Esophagus muscularis mucosa (tissue), 4 donors: ENCODE data around the gene RPL13. TPM values are rescaled to one million over a fixed set of nuclear protein-coding genes. Genes with fewer than 3 reads are reported as not detected.

Source experiments
- DNase-seq: peaks from one replicate; pipeline ENCODE4 v3.0.0-alpha.2; 2017; ENCODE audit errors: extremely low spot score
- H3K27ac ChIP-seq, 4 donors: fragments of 200-600 bp; sonication (generic); replicated peaks in 1 of 4; 1 replicate in 3 of 4; 2 replicates in 1 of 4; pipeline ENCODE4 v1.5.1; 2016 to 2019; ENCODE audit warnings: mild to moderate bottlenecking in 1 of 4
- H3K27me3 ChIP-seq, 4 donors: fragments of 200-600 bp; sonication (generic); one replicate each; pipeline versions ENCODE4 v1.5.1 to v1.6.0; 2016 to 2019
- H3K36me3 ChIP-seq, 4 donors: fragments of 200-600 bp; sonication (generic); one replicate each; pipeline ENCODE4 v1.5.1; 2016 to 2019
- H3K4me1 ChIP-seq, 4 donors: fragments of 200-600 bp; sonication (generic); one replicate each; pipeline ENCODE4 v1.5.1; 2016 to 2019
- H3K4me3 ChIP-seq, 4 donors: fragments of 200-600 bp; sonication (generic); 1 replicate in 2 of 4; 2 replicates in 2 of 4; pipeline ENCODE4 v1.5.1; 2016 to 2019; ENCODE audit warnings: mild to moderate bottlenecking in 4 of 4, moderate library complexity in 1 of 4
- H3K9me3 ChIP-seq, 4 donors: fragments of 200-600 bp; sonication (generic); 1 replicate in 3 of 4; 2 replicates in 1 of 4; pipeline ENCODE4 v1.5.1; 2016 to 2019
- EP300 ChIP-seq: sonication (generic); formaldehyde crosslinking; IDR thresholded peaks from one replicate; pipeline ENCODE4 v1.6.1; 2017; ENCODE audit warnings: antibody characterized with exemption
- POLR2A ChIP-seq: fragments of 450-650 bp; IDR thresholded peaks from one replicate; pipeline ENCODE4 v1.6.1; 2017; ENCODE audit warnings: antibody characterized with exemption, moderate library complexity, mild to moderate bottlenecking, low read depth
- POLR2AphosphoS5 ChIP-seq, 2 donors: sonication (generic); formaldehyde crosslinking; IDR thresholded peaks; one replicate each; pipeline ENCODE4 v1.6.1; 2017; ENCODE audit warnings: antibody characterized with exemption in 2 of 2
- WGBS: methylation state at CpG from one replicate; pipeline ENCODE4 v1.1.5; 2018; 5-methylcytosine and 5-hydroxymethylcytosine counted together
- intact Hi-C: fragments of 100-400 bp; cut with DNase I; formaldehyde crosslinking; loops from one replicate; pipeline ENCODE4 v1.15.1; 2023
- total RNA-seq, 4 donors: library from RNA; depleted of rRNA; stranded (reverse); fragments of >200 nt; gene quantifications; one replicate each; pipeline versions ENCODE4 v1.1.0 to v1.2.1, GENCODE V29; 2016
- TF ChIP-seq, protein P1 (sequence below), 3 experiments: fragments of 200-600 bp in 2 of 3; fragments of 450-650 bp in 1 of 3; sonication (generic) in 2 of 3; IDR thresholded peaks; one replicate each; pipeline ENCODE4 v1.5.1; 2017 to 2019; ENCODE audit warnings: antibody characterized with exemption in 3 of 3, mild to moderate bottlenecking in 2 of 3, moderate library complexity in 1 of 3

The RPL13 gene
- total RNA-seq, 4 donors from 2014 or later = 4,039 to 6,804 (median 5,312) TPM

DNA sequence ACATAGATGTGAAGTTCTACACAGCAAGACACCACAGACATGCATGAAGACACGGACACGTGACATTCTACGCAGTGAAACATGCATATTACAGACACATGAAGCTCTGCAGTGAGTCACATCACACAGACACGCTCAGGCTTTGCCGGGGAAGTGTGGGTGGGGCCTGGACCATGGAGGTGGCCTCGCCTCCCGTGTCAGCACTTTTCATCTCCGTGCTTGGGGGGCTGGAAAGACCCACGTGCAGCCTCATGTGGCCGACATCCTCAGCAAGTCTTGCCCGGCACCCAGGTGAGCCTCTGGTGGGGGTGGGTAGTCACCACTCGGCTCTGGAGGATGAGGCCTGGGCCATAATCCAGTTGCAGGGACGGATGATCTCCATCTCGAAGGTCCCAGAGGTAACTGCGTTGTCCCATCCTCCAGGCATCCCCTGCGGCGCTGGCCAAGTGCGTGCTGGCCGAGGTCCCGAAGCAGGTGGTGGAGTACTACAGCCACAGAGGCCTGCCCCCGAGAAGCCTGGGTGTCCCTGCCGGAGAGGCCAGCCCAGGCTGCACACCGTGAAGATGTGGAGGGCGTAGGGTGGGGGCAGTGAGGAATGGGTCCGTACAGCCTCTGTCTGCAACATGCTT is 35.7 kb downstream of the RPL13 start:
- no peaks in the 10 kb centered on the region for H3K4me1 ChIP-seq
- no peak for DNase-seq
- 86% methylated on average over 21 of the region's 25 CpGs for WGBS

DNA sequence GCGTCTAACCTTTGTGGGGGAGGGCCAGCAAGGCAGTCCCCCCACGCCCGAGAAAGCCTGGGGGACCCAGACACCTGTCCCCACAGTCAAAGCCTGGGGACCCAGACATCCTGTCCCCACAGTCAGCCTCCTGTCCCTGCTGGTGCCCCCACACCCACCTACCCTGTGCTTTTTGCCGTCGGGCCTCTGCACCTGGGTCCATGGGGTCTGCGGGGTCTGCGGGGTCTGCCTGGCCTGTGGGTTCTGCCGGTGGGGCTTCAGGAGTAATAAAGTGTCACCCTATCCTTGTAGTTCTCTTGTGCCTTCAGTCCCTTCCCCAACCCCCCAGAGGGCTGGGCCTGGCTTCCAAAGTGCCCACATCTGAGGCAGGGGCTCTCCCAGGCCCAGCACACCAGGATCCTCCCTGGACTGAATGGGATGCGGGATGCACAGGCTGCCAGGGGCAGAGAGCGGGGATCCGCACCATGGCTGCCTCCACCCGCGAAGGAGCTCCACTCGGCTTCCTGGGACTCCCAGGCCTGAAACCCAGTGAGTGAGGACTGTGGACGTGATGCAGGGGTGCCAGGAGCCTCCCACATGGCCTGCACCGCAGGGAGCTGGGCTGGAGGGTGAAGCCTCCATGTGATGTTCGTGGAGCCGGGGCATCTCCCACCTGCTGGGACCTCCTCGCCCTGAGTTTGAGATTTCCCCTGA is 36.6 kb downstream of the RPL13 start:
- no peak for DNase-seq
- Histone ChIP-seq H3K27me3 (peaks cover 0 to 5% (median 0%) of the 10 kb centered on the region in 4 donors), H3K9me3 (no peaks in the 10 kb centered on the region), H3K36me3 (no peaks in the 10 kb centered on the region), H3K4me1 (peaks cover 0 to 2% (median 2%) of the 10 kb centered on the region in 4 donors), H3K4me3 (no peak overlapping the region), H3K27ac (no peak overlapping the region)
- TF ChIP-seq, protein P1, sequence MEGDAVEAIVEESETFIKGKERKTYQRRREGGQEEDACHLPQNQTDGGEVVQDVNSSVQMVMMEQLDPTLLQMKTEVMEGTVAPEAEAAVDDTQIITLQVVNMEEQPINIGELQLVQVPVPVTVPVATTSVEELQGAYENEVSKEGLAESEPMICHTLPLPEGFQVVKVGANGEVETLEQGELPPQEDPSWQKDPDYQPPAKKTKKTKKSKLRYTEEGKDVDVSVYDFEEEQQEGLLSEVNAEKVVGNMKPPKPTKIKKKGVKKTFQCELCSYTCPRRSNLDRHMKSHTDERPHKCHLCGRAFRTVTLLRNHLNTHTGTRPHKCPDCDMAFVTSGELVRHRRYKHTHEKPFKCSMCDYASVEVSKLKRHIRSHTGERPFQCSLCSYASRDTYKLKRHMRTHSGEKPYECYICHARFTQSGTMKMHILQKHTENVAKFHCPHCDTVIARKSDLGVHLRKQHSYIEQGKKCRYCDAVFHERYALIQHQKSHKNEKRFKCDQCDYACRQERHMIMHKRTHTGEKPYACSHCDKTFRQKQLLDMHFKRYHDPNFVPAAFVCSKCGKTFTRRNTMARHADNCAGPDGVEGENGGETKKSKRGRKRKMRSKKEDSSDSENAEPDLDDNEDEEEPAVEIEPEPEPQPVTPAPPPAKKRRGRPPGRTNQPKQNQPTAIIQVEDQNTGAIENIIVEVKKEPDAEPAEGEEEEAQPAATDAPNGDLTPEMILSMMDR (IDR thresholded peaks at IDR 0.05) = no peak
- no peak for TF ChIP-seq POLR2AphosphoS5 (IDR thresholded peaks at IDR 0.05)
- TF ChIP-seq EP300 = no peak
- TF ChIP-seq POLR2A = no peak
- intact Hi-C loops = no loop called here
- WGBS = 91% methylated on average over 12 of the region's 19 CpGs

More for the DNA sequence above, 35.7 kb downstream of the RPL13 start:
- Histone ChIP-seq H3K4me3 (no peak overlapping the region), H3K36me3 (no peaks in the 10 kb centered on the region), H3K27me3 (no peaks in the 10 kb centered on the region), H3K27ac (no peak overlapping the region), H3K9me3 (no peaks in the 10 kb centered on the region)
- no peak for TF ChIP-seq EP300
- TF ChIP-seq POLR2A = no peak
- TF ChIP-seq, protein P1 (IDR thresholded peaks at IDR 0.05) = no peak
- no peak for TF ChIP-seq POLR2AphosphoS5 (IDR thresholded peaks at IDR 0.05)
- intact Hi-C loops = no loop called here

DNA sequence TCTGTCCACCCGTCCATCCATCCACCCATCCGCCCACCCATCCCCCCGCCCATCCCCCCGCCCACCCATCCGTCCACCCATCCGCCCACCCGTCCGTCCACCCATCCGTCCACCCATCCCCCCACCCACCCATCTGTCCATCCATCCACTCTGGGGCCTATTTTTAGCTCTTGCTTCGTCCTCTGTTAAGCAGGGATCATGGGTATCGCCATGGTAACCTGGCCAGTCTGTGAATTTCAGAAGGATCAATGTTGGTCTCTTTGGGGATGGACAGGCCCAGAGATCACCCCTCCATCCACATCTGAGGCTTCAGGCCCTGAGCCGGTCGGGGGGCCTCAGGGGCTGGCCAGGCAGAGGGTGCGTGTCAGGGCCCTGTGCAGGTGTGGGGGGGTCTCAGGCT is 37.7 kb downstream of the RPL13 start:
- WGBS = 49% methylated on average over 12 of the region's 14 CpGs
- intact Hi-C loops = no loop called here

DNA sequence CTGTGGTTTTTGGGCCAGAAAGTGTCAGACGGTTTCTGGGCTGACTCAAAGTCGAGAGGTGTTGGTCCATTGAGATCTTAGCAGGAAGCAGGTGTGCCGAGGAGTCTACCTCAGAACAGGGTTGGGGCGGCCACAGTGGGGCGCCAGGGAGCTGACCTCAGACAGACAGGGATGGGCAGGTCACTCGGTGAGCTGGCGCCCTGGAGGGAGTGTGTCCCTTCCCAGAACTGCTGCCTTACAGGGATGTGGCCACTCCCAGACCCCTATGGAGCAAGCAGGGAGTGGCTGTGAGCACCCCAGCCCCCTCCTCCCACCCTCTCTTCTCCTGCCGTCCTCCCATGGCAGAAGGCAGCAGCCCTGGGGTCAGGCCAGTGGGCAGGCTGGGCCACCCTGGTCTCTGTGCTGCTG is 39.0 kb downstream of the RPL13 start:
- WGBS = no CpG with 5 or more reads among the region's 8 CpGs

More for the DNA sequence above, 37.7 kb downstream of the RPL13 start:
- no peak overlapping the region for H3K27ac ChIP-seq
- H3K4me3 ChIP-seq = no peak overlapping the region
- peaks cover 0 to 16% (median 0%) of the 10 kb centered on the region in 4 donors for H3K27me3 ChIP-seq
- no peak for DNase-seq
- TF ChIP-seq, protein P1 (IDR thresholded peaks at IDR 0.05) = no peak
- TF ChIP-seq POLR2AphosphoS5 (IDR thresholded peaks at IDR 0.05) (no peak), POLR2A (no peak), EP300 (no peak)
- no peaks in the 10 kb centered on the region for H3K9me3 ChIP-seq
- peaks cover 3 to 13% (median 11%) of the 10 kb centered on the region in 4 donors for H3K4me1 ChIP-seq
- no peaks in the 10 kb centered on the region for H3K36me3 ChIP-seq

More for the DNA sequence above, 39.0 kb downstream of the RPL13 start:
- TF ChIP-seq, protein P1 (IDR thresholded peaks at IDR 0.05) = no peak
- TF ChIP-seq EP300 (no peak), POLR2A (no peak), POLR2AphosphoS5 (IDR thresholded peaks at IDR 0.05) (no peak)
- Histone ChIP-seq H3K27me3 (peaks cover 0 to 22% (median 0%) of the 10 kb centered on the region in 4 donors), H3K9me3 (no peaks in the 10 kb centered on the region), H3K27ac (no peak overlapping the region), H3K4me1 (peaks cover 3 to 14% (median 11%) of the 10 kb centered on the region in 4 donors), H3K36me3 (no peaks in the 10 kb centered on the region), H3K4me3 (no peak overlapping the region)
- intact Hi-C loops = no loop called here
- no peak for DNase-seq
